ENCODE measurements around the gene MAPRE3. TPM values are rescaled to one million over a fixed set of nuclear protein-coding genes. Genes with fewer than 3 reads are reported as not detected.

The MAPRE3 gene
- total RNA-seq, 2 experiments from 2014 or later: 3.4 to 4.5 TPM

GRCh38 chr2:26979741-26980140 is 9.3 kb downstream of the MAPRE3 start:
- CTCF ChIA-PET: no interaction called here
- POLR2A ChIA-PET: no interaction called here
- no peak for ATAC-seq (ENCODE audit: poor library complexity)

GRCh38 chr2:26980971-26981370 is 10.5 kb downstream of the MAPRE3 start:
- POLR2A ChIA-PET: no interaction called here
- H3K4me3 ChIP-seq (ENCODE audit: low read length): no peak overlapping the region
- DNase-seq (no peak), ATAC-seq (ENCODE audit: poor library complexity) (no peak)
- Mint-ChIP-seq H3K36me3 (ENCODE audit: low read depth) (no peaks in the 10 kb centered on the region), H3K4me3 (no peak overlapping the region), H3K27ac (no peak overlapping the region), H3K9me3 (no peaks in the 10 kb centered on the region), H3K4me1 (ENCODE audit: low read depth) (no peaks in the 10 kb centered on the region), H3K27me3 (no peaks in the 10 kb centered on the region)
- H3K36me3 ChIP-seq (ENCODE audit: insufficient read depth, low read length): no peaks in the 10 kb centered on the region
- H3K27ac ChIP-seq (ENCODE audit: low read depth in 1 of 2, low read length in 2 of 2): no peak overlapping the region
- TF ChIP-seq CTCF (IDR thresholded peaks at IDR 0.05): no peak
- CTCF ChIA-PET: no interaction called here
- no peaks in the 10 kb centered on the region for H3K27me3 ChIP-seq (ENCODE audit: control insufficient read depth in 1 of 2, insufficient read depth in 2 of 2, low read length in 2 of 2)
- no peaks in the 10 kb centered on the region for H3K4me1 ChIP-seq (ENCODE audit: insufficient read depth, low read length)
- intact Hi-C loops (cut with DNase I, micrococcal nuclease): no loop called here
- no peaks in the 10 kb centered on the region for H3K9me3 ChIP-seq (ENCODE audit: control insufficient read depth in 1 of 2, insufficient read depth in 1 of 2, low read length in 2 of 2)

More at GRCh38 chr2:26979741-26980140, 9.3 kb downstream of the MAPRE3 start:
- H3K27ac ChIP-seq (ENCODE audit: low read depth in 1 of 2, low read length in 2 of 2): no peak overlapping the region
- no peaks in the 10 kb centered on the region for H3K27me3 ChIP-seq (ENCODE audit: control insufficient read depth in 1 of 2, insufficient read depth in 2 of 2, low read length in 2 of 2)
- Mint-ChIP-seq H3K4me1 (ENCODE audit: low read depth) (no peaks in the 10 kb centered on the region), H3K27me3 (no peaks in the 10 kb centered on the region), H3K27ac (no peak overlapping the region), H3K36me3 (ENCODE audit: low read depth) (no peaks in the 10 kb centered on the region), H3K9me3 (no peaks in the 10 kb centered on the region), H3K4me3 (no peak overlapping the region)
- no peaks in the 10 kb centered on the region for H3K4me1 ChIP-seq (ENCODE audit: insufficient read depth, low read length)
- TF ChIP-seq CTCF (IDR thresholded peaks at IDR 0.05): no peak
- no peaks in the 10 kb centered on the region for H3K9me3 ChIP-seq (ENCODE audit: control insufficient read depth in 1 of 2, insufficient read depth in 1 of 2, low read length in 2 of 2)
- no peak for DNase-seq
- no peak overlapping the region for H3K4me3 ChIP-seq (ENCODE audit: low read length)
- no peaks in the 10 kb centered on the region for H3K36me3 ChIP-seq (ENCODE audit: insufficient read depth, low read length)
- intact Hi-C loops (cut with DNase I, micrococcal nuclease): no loop called here

GRCh38 chr2:26982102-26982742 is 11.8 kb downstream of the MAPRE3 start:
- no peak overlapping the region for H3K4me3 ChIP-seq (ENCODE audit: low read length)
- intact Hi-C loops (cut with DNase I, micrococcal nuclease): no loop called here
- peak; percentile 20 for TF ChIP-seq CTCF (IDR thresholded peaks at IDR 0.05)
- ChIA-PET POLR2A (no interaction called here), CTCF (interaction anchor here (0.8 to 1.8 kb wide), 5 partner anchors 12 to 188 kb away, joined by 3 to 10 read pairs (median 4); partner anchors contain the start of gene OST4)
- Mint-ChIP-seq H3K27ac (no peak overlapping the region), H3K4me1 (ENCODE audit: low read depth) (no peaks in the 10 kb centered on the region), H3K4me3 (no peak overlapping the region), H3K9me3 (no peaks in the 10 kb centered on the region), H3K36me3 (ENCODE audit: low read depth) (no peaks in the 10 kb centered on the region), H3K27me3 (no peaks in the 10 kb centered on the region)
- no peaks in the 10 kb centered on the region for H3K4me1 ChIP-seq (ENCODE audit: insufficient read depth, low read length)
- no peaks in the 10 kb centered on the region for H3K9me3 ChIP-seq (ENCODE audit: control insufficient read depth in 1 of 2, insufficient read depth in 1 of 2, low read length in 2 of 2)
- ATAC-seq (ENCODE audit: poor library complexity) (peak; percentile 80), DNase-seq (peak in 6 of 14 experiments; percentile 6 to 52 (median 9))
- H3K27me3 ChIP-seq (ENCODE audit: control insufficient read depth in 1 of 2, insufficient read depth in 2 of 2, low read length in 2 of 2): no peaks in the 10 kb centered on the region
- H3K27ac ChIP-seq (ENCODE audit: low read depth in 1 of 2, low read length in 2 of 2): no peak overlapping the region
- H3K36me3 ChIP-seq (ENCODE audit: insufficient read depth, low read length): no peaks in the 10 kb centered on the region
